GM18526 (cell line): ENCODE results near the gene PCGF3.
A peak's percentile ranks its signal among the peaks of the same experiment; 100 is the strongest.

Experiments
- POLR2A ChIP-seq: IDR thresholded peaks from 3 replicates; pipeline ENCODE4 v1.6.1; 2011; ENCODE audit not compliant: insufficient read length; ENCODE audit errors: extremely low read depth

Gene PCGF3

DNA sequence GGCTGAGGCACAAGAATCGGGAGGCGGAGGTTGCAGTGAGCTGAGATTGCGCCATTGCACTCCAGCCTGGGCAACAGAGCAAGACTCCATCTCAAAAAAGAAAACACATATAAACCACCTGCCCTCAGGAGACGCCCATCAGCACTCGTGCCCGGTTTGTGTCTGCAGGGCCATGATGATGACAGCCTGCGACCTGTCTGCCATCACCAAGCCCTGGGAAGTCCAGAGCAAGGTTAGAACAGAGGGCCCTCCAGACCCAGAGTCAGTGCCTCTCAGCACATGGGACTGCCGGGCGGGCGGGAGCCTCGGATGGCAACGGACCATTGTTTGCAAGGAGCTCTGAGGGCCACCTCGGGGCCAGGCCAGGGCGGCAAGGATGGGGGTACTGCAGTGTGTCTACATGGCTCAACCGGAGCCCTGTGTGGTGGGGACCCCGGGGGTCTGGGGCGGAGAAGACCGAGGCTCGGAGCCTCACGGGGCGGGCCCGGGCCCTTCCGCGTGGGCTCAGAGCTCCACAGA, 40.9 kb upstream of the PCGF3 start:
- no peak for TF ChIP-seq POLR2A

DNA sequence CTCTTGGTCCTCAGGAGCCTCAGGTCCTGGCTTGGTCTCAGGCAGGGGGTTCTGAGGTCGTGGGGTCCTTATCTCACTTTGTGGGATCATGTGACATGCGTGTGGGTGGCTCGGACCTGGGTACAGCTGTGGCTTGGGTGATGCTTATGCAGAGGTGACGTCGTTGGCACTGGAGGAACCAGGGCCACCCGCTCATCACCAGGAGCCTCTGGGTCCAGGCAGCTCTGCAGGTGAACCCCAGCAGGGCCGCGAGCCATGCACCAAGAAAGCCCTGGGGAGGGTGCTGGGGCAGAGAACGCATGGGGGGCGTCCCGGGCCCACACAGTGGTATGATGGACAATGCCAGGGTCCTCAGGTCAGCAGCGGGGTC, 40.3 kb upstream of the PCGF3 start:
- TF ChIP-seq POLR2A, result no peak

DNA sequence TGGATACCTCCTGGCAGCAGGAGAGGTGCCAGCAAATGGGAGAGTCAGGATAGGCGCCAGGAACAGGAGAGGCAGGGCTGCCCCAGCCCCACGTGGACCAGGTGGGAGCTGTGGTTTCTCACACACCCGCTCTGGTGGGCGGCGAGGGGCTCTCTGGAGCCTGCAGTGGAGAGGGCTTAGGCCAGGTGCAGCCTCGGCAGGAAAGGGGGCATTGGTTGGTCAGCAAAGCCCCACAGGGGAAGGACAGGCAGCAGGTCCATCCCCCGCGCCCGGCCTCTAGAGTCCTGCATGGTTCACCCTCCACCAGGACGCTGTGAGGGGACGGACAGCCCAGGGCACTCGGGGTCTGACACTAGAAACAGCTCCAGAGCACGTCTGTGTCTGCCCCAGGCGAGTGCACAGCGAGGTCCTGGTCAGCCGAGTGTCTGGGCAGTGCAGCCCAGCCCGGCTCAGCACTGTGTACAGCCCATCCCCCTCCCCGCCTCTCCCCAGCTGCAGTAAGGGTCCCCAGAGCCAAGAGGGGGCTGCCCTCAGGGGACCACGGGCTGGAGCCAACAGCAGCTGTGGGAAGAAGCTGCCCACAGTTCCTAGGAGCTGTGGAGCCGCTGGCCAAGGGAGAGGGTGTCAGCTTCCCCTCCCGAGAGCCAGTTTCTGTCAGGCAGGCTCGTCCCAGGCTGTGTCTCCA, 39.7 kb upstream of the PCGF3 start:
- no peak for TF ChIP-seq POLR2A

DNA sequence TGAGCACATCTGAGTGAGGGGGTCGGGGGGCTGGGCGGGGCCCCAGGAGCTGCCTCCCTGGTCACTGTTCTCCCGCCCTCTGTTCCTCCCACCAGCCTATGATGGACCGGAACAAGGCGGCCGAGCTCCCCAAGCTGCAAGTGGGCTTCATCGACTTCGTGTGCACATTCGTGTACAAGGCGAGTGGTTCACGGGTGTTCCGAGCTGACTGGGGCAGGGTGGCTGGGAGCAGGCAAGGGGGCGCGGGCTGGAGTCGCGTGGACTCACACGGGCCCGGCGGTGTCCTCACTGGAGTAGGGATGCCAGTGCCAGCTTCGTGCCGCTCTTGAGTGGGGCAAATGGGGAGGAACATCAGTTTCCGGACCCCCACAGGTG, 39.2 kb upstream of the PCGF3 start:
- no peak for TF ChIP-seq POLR2A

DNA sequence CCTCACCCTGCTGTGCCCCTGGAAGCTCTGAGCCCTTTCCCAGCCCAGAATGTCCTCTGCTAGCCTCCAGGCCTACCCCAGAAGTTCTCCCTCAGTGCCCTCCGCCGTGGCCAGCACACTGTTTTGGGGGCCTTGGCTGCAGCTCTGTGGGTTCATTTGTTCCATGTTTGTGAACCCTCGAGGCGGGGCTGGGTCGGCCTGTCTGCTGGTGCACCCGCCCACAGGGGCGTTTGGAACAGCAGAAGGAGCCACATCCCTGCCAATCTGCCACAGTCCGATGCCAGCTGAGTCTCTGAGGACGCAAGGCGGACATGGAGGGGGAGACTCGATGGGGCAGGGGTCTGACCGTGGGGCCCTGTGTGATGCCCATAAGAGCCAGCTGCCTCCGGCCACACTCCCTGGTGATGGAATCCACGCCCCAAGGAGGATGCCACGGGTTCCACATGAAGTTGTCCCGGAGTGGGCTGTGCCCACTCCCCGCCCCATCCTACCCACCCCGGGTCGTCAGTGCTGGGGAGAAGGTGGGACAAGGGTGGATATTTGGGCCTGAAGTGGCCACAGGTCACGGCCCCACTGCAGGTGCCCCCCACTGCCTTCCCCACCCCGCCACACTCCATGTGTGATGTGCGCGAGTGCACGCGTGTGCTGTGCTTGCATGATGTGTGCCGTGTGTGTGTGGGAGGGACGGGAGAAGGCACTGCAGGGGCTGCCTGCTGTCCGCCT, 38.6 kb upstream of the PCGF3 start:
- TF ChIP-seq POLR2A, result no peak

DNA sequence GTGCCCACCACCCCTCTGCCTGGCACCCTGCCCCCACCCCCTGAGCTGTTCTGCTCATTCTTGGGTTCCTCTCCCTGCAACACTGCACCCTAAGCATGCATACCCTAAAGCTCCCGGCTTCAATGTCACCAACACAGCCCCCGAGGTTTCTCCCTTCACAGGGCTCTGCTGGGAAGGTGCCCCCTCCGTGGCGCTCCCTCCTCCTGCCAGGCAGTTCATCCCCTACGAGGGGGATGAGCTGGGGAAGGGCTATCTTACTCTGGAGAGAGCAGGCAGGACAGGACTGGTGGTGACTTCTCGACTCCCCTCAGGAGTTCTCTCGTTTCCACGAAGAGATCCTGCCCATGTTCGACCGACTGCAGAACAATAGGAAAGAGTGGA, 38.1 kb upstream of the PCGF3 start:
- TF ChIP-seq POLR2A, result no peak

DNA sequence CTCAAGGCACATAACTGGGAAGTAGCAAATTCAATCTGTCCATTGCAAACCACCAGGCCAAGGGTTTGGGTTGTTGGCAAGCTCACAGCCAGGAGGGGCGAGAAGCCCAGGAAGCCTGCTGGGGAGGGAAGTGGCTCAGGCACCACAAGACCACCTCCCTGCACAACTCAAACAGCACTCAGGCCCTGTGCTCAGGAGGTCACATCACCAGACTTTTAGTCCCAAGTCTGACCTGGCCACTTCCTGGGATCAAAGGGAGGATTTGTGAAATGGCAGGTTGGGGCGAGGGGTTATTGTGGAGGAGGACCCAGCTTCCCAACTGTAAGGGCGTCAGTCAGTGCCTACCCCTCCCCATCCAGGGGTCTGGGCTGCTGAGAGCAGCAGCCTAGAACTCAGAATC, 33.9 kb upstream of the PCGF3 start:
- TF ChIP-seq POLR2A, result no peak

DNA sequence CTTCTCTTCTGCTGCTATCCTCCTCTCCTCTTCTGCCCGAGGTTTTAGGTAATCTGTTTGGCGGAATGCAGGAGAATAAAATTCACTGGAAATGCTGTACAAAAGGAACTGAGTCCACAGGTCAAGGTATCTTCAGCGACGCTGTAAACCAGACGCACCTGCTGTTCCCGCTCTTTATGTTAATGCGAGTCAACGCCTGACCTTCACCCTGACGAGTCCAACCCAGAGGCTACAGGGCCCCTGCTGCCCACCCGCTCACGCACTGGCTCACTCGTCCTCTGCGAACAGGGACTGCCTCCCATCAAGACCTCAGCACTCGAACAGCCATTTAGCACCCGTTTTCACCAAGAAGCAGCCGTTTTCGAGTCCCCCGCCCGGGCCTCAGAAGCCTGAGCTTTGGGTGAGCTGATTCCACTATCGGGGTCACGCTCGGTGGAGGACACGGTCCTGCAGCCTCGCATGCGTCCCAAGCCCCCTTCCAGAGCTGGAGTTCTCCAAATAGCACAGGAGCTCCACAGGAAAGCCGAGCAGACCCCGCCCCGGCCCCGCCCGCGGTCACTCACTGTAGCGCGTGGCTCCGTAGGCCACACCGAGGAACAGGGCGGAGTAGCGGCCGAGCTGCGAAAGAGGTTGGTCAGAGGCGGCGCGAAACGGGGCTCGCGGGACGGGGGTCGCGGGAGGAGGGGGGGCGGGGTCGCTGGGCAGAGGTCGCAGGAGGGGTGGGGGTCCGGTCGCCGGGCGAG, 32.1 kb upstream of the PCGF3 start:
- TF ChIP-seq POLR2A, result no peak

DNA sequence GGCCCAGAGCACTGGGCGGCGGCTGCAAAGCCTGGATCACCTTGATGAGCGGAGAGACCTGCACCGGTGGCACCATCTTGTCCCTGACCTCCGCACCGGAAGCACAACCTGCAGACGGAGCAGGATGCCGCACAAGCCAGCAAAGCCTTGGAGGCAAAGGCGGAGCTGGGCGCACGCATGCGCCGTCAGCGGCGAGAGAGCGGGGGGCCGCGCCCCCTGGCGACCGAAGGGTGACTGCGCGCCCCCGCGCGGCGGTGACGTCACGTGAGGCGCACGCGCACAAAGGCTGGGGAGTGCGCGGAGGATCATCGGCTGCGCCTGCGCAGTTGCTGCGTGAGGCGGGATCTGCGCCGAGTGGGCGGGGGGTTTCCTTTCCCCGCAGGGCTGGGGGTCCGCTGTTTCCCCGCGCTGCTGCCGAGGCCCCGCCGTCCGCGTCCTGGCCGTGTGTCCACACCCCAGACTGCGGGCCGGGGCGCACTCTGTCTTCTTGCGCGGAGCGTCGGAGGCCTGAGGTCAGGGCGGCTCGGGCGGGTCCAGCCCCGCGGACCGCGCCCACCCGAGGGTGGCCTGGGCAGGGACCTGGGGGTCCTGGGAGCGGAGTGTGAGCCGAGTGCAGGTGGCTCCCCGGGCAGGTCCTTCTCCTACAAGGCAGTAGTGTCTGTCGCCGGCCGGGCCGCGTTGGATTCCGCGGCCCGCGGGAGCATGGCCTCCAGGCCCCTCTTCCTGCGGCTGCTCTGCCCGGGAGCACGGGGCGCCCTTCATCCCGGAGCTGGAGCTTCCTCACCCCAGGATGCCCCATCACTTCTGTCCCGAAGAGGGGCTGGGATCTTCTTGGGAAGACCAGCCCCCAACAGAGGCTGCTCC, 31.2 kb upstream of the PCGF3 start, which contains the start of the genes ATP5ME and MYL5:
Gene ATP5ME (minus strand): TSS at position 105 of the 864 bp plus-strand sequence. CDS start 29 bp downstream, at position 76.
Gene MYL5 (plus strand): TSS at position 371 of the 864 bp plus-strand sequence. CDS start 3,485 bp downstream, outside the sequence.
- TF ChIP-seq POLR2A, result peak; percentile 90

DNA sequence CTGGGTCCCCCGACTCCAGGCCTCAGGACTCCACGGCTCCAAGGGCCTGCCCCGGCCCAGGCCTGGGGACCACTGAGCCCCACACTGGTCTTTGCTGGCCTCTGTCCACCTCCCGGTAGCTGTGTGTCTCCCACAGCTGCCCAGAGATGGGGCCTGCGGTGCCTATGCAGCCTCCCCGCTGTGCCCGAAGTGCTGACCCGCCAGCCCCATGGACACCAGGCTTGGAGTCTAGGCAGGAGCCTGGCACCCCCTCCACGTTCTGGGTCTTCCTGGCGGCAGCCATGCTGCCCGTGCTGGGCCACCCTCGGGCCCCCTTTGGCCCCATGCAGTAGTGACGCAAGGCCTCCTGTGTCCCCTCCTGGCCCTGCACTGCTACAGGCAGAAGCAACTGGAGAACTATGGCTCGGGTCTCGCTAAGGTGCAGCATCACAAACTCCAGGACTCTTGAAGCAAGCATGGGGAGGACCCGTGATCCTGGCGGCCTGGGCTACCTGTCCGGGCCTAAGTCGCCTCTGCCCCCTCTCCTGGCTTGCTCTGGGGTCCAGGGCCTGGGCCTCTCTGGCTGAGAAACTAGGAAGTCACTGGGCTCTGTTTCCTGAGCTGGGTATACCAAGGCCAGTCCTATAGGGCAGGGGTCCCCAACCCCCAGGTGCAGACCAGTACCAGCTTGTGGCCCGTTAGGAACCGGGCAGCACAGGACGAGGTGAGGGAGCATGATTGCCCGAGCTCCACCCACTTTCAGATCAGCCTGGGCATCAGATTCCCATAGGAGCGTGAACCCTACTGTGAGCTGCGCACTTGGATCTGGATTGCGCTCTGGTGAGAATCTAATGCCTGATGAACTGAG, 30.4 kb upstream of the PCGF3 start:
- no peak for TF ChIP-seq POLR2A

DNA sequence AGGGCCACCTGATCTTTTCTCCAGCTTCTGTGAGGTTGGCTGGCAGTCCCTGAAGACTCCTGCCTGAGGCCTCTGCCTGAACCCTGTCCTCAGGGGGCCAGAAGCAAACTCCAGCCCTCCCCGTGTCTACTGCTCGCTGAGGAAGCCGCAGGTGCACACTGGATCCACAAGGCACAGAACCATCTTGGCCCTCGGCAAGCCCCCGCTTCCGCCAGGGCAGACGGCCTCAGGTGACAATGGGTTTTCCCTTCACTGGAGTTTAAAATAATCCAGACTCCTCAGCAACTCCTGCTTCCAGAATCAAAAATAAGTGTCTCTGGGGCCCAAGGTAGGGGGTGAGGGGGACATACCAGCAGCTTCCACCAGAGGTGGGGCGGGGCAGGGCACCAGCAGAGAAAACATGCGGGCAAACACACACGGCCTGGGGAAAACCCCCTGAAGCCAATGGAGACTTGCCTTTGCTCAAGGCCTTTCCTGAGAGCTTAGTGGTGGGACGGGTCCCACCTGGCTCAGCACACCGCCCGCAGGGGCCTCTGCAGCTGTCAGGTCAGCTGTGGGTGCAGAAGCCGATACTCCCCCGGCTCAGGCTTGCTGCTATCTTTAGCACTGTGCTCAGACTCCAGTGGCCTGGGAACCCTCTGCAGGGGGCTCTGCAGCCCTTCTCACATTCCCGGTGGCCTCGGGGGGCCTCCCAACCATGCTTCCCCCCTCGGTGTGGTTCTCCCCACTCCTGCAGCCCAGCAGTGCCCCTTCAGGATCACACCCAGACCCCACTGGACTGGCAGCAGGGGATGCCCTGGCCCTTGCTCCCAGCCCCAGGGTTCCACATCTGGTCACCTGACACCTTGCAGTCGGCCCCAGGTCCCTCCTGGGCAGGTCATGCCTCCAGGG, 29.4 kb upstream of the PCGF3 start:
- TF ChIP-seq POLR2A, result no peak

DNA sequence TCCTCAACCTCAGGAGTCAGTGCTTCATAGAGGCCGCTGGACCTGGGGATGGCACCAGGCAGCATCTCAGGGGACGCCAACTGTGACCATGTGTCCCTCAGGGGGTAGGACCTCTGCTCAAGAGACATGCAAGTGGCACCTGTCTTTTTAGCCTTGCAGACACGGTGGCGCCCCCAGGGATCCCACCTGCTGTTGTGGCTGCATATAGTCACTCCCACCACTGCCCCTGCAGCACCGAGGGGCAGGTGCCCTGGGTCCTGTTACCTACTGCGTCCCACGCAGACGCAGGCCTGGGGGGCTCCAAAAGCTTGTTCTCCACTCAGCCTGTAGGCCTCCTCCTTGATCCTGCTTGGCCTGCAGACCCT, 28.8 kb upstream of the PCGF3 start:
- TF ChIP-seq POLR2A, result no peak
